Embryonic facial prominence (tissue), 1 donor: ENCODE measurements around the gene PUM1.

Experiments used
- DNase-seq: peaks from one replicate; pipeline ENCODE4 v3.0.0-alpha.2; 2016; ENCODE audit errors: extremely low spot score

The PUM1 gene

GRCh38 chr1:30930631-30931173 lies 134.8 kb downstream of the PUM1 start:
- DNase-seq, result no peak

GRCh38 chr1:30929944-30930525 lies 135.5 kb downstream of the PUM1 start:
- DNase-seq, result no peak

GRCh38 chr1:30929135-30929889 lies 136.2 kb downstream of the PUM1 start:
- no peak for DNase-seq

GRCh38 chr1:30928789-30929134 lies 136.8 kb downstream of the PUM1 start:
- no peak for DNase-seq

- no peak for DNase-seq
Measured at GRCh38 chr1:30928171-30928570, 137.3 kb downstream of the PUM1 start.

GRCh38 chr1:30927448-30927847 lies 138.1 kb downstream of the PUM1 start:
- DNase-seq, result no peak

- DNase-seq, result no peak
Measured at GRCh38 chr1:30923597-30923996, 141.9 kb downstream of the PUM1 start.

GRCh38 chr1:30920827-30921226 lies 144.7 kb downstream of the PUM1 start:
- no peak for DNase-seq

GRCh38 chr1:30919025-30919881 lies 146.3 kb downstream of the PUM1 start:
- DNase-seq, result no peak

- DNase-seq, result no peak
Measured at GRCh38 chr1:30916296-30916695, 149.2 kb downstream of the PUM1 start.

GRCh38 chr1:30915491-30916230 lies 149.9 kb downstream of the PUM1 start:
- DNase-seq, result no peak

- no peak for DNase-seq
Measured at GRCh38 chr1:30914931-30915330, 150.6 kb downstream of the PUM1 start.

- no peak for DNase-seq
Measured at GRCh38 chr1:30914587-30914922, 151.0 kb downstream of the PUM1 start.

GRCh38 chr1:30912913-30913652 lies 152.4 kb downstream of the PUM1 start:
- DNase-seq, result no peak

GRCh38 chr1:30912224-30912623 lies 153.3 kb downstream of the PUM1 start:
- no peak for DNase-seq

- peak; percentile 79 for DNase-seq
Measured at GRCh38 chr1:30911059-30911954, 154.2 kb downstream of the PUM1 start.

GRCh38 chr1:30909365-30910068 lies 156.0 kb downstream of the PUM1 start:
- DNase-seq, result no peak

- no peak for DNase-seq
Measured at GRCh38 chr1:30908696-30909364, 156.7 kb downstream of the PUM1 start, which contains the start of gene SDC3. TSS of gene SDC3 (minus strand) at chr1:30908758. CDS start at chr1:30908586, 172 bp downstream.

GRCh38 chr1:30908316-30908695 lies 157.2 kb downstream of the PUM1 start:
- DNase-seq, result no peak
